Measurements from ENCODE around the gene TRPM5. TPM values are rescaled to one million over a fixed set of nuclear protein-coding genes. Genes with fewer than 3 reads are reported as not detected.

TRPM5 gene
- total and polyA plus RNA-seq, 9 of the 15 experiments (the other 6 are each of a cell fraction or from before 2014, with no cell fraction given): not detected

DNA sequence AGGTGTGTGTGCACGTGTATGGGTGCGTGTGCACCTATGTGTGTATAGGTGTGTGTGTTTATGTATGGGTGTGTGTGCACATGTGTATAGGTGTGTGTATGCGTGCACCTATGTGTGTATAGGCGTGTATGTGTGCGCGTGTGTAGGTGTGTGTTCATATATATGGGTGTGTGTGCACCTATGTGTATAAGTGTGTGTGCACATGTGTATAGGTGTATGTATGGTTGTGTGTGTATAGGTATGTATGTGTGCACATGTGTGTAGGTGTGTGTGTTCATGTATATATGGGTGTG, 27.4 kb upstream of the TRPM5 start:
- ChIA-PET CTCF (ENCODE audit: low intra/inter-chr PET ratio) (no interaction called here), POLR2A (no interaction called here)
- Histone ChIP-seq H3K4me3 (no peak overlapping the region), H3K4me2 (ENCODE audit: insufficient read depth, low read length) (no peak overlapping the region), H3K27ac (ENCODE audit: extremely low read depth, low read depth, low read length) (no peak overlapping the region), H3K79me2 (ENCODE audit: control insufficient read depth, insufficient read depth, low read length) (no peaks in the 10 kb centered on the region), H3K9me3 (replicated peaks; ENCODE audit: control insufficient read depth, insufficient read depth, low read depth, low read length) (no peaks in the 10 kb centered on the region), H3K36me3 (ENCODE audit: control insufficient read depth, insufficient read depth, low read length) (no peaks in the 10 kb centered on the region), H3K9me1 (ENCODE audit: control insufficient read depth, insufficient read depth, low read length) (peaks cover 2% of the 10 kb centered on the region), H3K27me3 (ENCODE audit: control insufficient read depth in 2 of 2, insufficient read depth in 2 of 2, low read length in 2 of 2) (peaks cover 13 to 66% of the 10 kb centered on the region in 2 experiments; a peak in 3 of 5 replicates), H3K4me1 (replicated peaks in 1 of 2; ENCODE audit: control insufficient read depth in 2 of 2, insufficient read depth in 2 of 2, low read length in 2 of 2) (peaks cover 0 to 10% of the 10 kb centered on the region in 2 experiments; a peak in 1 of 5 replicates), H2AFZ (ENCODE audit: low read depth, low read length) (no peak overlapping the region), H3K9ac (ENCODE audit: insufficient read depth in 1 of 2, low read depth in 2 of 2, low read length in 2 of 2) (no peak overlapping the region), H4K20me1 (replicated peaks; ENCODE audit: control insufficient read depth, insufficient read depth, low read length) (no peaks in the 10 kb centered on the region)
- FAIRE-seq: no peak
- TF ChIP-seq SMARCA5 (IDR thresholded peaks at IDR 0.05): no peak
- TF ChIP-seq HCFC1 (IDR thresholded peaks at IDR 0.05; ENCODE audit: low read depth, low read length): no peak
- no peak for TF ChIP-seq BMI1 (IDR thresholded peaks at IDR 0.05; ENCODE audit: low read length)
- no peak for TF ChIP-seq POU5F1 (IDR thresholded peaks at IDR 0.05; ENCODE audit: borderline replicate concordance, low read depth, low read length, partially characterized antibody)
- no peak for TF ChIP-seq DMBX1 (CRISPR knock-in tag; IDR thresholded peaks at IDR 0.05; ENCODE audit: borderline replicate concordance)
- no peak for TF ChIP-seq U2AF2 (optimal IDR thresholded peaks at IDR 0.05; ENCODE audit: low read depth, low read length)
- TF ChIP-seq, protein P1, sequence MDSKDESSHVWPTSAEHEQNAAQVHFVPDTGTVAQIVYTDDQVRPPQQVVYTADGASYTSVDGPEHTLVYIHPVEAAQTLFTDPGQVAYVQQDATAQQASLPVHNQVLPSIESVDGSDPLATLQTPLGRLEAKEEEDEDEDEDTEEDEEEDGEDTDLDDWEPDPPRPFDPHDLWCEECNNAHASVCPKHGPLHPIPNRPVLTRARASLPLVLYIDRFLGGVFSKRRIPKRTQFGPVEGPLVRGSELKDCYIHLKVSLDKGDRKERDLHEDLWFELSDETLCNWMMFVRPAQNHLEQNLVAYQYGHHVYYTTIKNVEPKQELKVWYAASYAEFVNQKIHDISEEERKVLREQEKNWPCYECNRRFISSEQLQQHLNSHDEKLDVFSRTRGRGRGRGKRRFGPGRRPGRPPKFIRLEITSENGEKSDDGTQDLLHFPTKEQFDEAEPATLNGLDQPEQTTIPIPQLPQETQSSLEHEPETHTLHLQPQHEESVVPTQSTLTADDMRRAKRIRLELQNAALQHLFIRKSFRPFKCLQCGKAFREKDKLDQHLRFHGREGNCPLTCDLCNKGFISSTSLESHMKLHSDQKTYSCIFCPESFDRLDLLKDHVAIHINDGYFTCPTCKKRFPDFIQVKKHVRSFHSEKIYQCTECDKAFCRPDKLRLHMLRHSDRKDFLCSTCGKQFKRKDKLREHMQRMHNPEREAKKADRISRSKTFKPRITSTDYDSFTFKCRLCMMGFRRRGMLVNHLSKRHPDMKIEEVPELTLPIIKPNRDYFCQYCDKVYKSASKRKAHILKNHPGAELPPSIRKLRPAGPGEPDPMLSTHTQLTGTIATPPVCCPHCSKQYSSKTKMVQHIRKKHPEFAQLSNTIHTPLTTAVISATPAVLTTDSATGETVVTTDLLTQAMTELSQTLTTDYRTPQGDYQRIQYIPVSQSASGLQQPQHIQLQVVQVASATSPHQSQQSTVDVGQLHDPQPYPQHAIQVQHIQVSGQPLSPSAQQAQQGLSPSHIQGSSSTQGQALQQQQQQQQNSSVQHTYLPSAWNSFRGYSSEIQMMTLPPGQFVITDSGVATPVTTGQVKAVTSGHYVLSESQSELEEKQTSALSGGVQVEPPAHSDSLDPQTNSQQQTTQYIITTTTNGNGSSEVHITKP (IDR thresholded peaks at IDR 0.05; ENCODE audit: partially characterized antibody): no peak
- TF ChIP-seq, protein P2, sequence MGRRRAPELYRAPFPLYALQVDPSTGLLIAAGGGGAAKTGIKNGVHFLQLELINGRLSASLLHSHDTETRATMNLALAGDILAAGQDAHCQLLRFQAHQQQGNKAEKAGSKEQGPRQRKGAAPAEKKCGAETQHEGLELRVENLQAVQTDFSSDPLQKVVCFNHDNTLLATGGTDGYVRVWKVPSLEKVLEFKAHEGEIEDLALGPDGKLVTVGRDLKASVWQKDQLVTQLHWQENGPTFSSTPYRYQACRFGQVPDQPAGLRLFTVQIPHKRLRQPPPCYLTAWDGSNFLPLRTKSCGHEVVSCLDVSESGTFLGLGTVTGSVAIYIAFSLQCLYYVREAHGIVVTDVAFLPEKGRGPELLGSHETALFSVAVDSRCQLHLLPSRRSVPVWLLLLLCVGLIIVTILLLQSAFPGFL (CRISPR knock-in tag; IDR thresholded peaks at IDR 0.05): no peak
- TF ChIP-seq SMAD1 (IDR thresholded peaks at IDR 0.05; ENCODE audit: low read depth, low read length, partially characterized antibody): no peak
- no peak for TF ChIP-seq ZNF217 (CRISPR knock-in tag; IDR thresholded peaks at IDR 0.05)
- no peak for TF ChIP-seq MECOM (CRISPR knock-in tag; IDR thresholded peaks at IDR 0.05)
- no TSS peak for BruUV-seq (replicated peaks)
- no peak for DNase-seq (ENCODE audit: extremely low read depth in 1 of 4, low spot score in 3 of 4)
- no peak for ATAC-seq
- in situ Hi-C loops (cut with MboI): no loop called here
- intact Hi-C loops (cut with micrococcal nuclease): no loop called here
- WGBS (ENCODE audit: insufficient coverage, low coverage, missing lambda C conversion rate): 4% methylated on average over 6 of the region's 6 CpGs

Measured in K562 (cell line).